GM18909 (cell line): ENCODE measurements around the gene STXBP3.
"Not testable (repeated sequence)": the region's sequence is repeated elsewhere in the genome, so short reads cannot be mapped to it uniquely, and the experiment has no call there.

Source experiments
- ATAC-seq: cut with Tn5 transposase; IDR thresholded peaks from one replicate; pipeline ENCODE4 v1.9.1; 2021; ENCODE audit warnings: mild to moderate bottlenecking; ENCODE audit not compliant: unreplicated experiment, poor library complexity

Gene STXBP3, protein sequence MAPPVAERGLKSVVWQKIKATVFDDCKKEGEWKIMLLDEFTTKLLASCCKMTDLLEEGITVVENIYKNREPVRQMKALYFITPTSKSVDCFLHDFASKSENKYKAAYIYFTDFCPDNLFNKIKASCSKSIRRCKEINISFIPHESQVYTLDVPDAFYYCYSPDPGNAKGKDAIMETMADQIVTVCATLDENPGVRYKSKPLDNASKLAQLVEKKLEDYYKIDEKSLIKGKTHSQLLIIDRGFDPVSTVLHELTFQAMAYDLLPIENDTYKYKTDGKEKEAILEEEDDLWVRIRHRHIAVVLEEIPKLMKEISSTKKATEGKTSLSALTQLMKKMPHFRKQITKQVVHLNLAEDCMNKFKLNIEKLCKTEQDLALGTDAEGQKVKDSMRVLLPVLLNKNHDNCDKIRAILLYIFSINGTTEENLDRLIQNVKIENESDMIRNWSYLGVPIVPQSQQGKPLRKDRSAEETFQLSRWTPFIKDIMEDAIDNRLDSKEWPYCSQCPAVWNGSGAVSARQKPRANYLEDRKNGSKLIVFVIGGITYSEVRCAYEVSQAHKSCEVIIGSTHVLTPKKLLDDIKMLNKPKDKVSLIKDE

DNA sequence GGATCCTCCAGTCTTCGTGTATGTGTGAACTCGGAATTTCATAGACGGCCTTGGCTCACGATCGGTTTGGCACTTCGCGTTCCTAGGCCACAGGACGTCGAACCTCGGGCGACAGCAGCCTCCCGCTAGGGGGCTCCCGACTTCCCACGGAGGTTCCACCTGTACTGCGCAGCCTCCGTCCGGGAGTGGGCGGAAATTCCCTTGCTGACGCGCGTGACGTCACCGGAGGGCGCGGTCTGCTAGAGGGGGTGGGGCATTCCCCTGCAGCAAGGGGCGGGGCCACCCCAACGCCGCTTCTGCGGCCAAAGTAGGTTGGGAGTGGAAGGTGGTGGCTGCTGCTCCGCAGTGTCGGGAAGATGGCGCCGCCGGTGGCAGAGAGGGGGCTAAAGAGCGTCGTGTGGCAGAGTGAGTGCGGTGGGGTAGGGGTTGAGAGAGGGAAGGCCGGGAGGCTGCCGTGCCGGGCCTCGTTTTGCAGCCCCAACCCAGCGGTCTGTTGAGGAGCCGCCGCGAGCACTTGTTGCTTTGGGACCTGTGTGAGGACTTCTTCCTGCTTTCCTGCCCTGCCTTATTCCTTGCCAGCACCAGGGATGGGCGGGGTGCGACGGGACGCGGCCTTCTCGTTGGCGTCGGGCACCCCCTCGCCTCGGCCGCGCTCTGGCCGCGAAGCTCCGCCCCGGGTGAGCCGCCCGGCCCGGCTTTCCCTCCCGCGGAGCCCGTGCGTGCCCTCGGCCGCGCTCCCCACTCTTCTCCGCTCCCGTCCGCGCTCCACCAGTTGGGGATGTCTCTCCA is at the start of gene STXBP3:
Gene STXBP3, plus strand, starts transcription at position 293 of the 789 bp plus-strand sequence. Its CDS starts 64 bp downstream, at position 357.
- ATAC-seq, result peak; percentile 92

DNA sequence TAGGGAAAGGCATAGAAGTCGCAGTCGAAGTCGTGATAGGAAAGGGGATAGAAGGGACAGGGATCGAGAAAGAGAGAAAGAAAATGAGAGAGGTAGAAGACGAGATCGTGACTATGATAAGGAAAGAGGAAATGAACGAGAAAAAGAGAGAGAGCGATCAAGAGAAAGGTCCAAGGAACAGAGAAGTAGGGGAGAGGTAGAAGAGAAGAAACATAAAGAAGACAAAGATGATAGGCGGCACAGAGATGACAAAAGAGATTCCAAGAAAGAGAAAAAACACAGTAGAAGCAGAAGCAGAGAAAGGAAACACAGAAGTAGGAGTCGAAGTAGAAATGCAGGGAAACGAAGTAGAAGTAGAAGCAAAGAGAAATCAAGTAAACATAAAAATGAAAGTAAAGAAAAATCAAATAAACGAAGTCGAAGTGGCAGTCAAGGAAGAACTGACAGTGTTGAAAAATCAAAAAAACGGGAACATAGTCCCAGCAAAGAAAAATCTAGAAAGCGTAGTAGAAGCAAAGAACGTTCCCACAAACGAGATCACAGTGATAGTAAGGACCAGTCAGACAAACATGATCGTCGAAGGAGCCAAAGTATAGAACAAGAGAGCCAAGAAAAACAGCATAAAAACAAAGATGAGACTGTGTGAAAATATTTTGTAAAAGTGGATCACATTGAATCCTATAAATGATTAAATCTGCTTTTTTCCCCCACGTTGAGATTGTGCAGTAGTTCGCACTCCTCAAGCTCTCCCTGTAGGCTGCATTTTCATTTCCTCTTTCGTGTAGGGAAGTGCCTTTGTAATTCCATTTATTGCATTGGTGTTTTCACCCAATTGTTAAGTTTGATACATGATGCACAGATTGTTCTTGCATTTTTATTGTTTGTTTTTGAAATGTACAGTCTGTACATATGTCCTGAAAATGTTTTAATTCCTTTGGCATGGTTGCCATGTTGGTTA is 46.8 kb upstream of the STXBP3 start:
- ATAC-seq, result no peak

DNA sequence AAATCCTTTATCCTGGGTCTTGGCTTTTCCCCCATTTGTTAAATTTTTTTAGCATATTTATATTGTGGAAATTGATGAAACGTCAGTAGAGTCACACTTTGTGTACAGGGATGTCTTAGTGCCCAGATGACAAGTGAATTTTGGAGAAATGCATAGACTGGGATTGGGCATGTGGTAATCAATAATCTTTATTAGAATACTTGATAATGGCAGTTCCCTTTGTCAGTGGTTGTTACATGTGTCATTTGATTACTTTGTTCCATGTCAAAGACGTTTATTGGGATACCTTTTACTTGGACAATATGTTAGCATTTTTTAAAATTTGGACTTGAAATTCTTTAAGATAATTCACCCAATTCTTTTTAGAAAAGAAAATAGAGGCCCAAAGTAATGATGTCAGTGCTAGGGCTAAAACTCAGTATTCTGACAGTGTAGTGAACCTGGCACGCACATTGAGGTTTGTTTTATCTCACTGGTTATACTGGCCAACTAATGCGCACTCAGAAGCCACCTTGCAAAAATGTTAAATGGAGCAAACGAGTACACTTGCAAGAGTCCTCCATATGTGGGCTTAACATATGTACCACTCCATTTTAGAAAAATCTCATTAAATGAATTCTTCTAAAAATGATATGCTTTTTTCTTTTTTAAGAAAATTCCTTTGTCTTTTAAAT is 45.2 kb upstream of the STXBP3 start:
- ATAC-seq, result no peak

DNA sequence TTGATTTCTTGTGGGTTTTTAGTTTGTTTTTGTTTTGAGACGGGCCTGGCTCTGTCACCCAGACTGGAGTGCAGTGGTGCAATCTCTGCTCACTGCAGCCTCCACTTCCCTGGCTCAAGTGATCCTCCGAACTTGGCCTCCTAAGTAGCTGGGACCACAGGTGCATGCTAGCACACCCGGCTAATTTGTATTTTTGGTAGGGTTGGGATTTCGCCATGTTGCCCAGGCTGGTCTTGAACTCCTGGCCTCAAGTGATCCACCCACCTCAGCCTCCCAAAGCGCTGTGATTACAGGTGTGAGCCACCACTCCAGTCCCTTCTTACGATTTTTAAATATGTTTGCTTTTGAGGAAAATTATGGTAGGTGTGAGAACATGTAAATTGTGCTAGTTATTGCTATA is 44.4 kb upstream of the STXBP3 start:
- not testable (repeated sequence) for ATAC-seq

DNA sequence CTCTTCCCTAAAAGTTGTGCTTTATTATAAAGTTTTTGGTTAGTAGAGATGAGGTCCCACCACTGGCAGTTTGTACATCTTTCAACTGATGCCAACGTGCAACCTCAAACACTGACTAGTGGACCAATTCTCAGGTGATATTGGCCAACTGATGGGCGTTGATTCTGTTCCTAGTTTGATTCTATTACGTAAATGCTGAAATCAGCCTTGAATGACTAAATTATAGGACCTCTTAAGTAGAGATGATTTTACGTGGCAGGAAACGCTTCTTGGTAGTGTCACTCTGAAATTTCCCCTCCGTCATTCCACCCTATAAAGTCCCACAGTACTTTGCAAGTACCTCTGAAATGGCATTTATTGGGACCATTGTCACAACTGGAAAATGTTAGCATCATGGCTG is 42.5 kb upstream of the STXBP3 start:
- no peak for ATAC-seq

DNA sequence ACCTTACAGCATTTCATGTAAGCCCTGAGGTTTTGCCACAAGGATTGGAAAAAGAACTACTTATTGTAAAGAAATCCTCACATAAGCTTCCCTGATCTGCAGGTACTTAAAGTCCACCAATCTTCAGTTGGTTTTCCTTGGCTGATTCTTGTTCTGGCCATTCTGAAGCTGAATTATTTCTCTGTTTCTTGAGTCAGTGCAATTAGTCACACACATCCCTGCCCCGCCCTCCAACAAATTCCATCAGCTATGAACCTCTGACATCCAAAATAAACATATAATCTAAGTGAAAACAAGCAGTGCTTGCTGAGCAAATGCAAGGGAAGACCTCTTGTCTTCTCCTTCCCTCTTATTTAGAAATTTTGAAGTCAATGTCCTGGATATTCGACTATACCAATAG is 42.0 kb upstream of the STXBP3 start:
- ATAC-seq, result no peak

DNA sequence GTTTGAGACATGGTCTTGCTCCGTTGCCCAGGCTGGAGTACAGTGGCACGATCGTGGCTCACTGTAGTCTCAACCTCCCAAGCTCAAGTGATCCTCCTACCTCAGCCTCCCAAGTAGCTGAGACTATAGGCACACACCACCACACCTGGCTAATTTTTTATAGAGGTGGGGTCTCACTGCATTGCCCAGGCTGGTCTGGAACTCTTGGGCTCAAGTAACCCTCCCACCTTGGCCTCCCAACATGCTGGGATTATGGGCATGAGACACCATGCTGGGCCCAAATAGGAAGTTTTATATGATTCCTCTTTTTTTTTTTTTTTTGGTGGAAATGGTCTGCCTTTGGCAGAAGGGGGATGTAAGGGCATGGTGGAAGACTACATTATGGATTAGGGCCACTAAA is 39.8 kb upstream of the STXBP3 start:
- no peak for ATAC-seq

DNA sequence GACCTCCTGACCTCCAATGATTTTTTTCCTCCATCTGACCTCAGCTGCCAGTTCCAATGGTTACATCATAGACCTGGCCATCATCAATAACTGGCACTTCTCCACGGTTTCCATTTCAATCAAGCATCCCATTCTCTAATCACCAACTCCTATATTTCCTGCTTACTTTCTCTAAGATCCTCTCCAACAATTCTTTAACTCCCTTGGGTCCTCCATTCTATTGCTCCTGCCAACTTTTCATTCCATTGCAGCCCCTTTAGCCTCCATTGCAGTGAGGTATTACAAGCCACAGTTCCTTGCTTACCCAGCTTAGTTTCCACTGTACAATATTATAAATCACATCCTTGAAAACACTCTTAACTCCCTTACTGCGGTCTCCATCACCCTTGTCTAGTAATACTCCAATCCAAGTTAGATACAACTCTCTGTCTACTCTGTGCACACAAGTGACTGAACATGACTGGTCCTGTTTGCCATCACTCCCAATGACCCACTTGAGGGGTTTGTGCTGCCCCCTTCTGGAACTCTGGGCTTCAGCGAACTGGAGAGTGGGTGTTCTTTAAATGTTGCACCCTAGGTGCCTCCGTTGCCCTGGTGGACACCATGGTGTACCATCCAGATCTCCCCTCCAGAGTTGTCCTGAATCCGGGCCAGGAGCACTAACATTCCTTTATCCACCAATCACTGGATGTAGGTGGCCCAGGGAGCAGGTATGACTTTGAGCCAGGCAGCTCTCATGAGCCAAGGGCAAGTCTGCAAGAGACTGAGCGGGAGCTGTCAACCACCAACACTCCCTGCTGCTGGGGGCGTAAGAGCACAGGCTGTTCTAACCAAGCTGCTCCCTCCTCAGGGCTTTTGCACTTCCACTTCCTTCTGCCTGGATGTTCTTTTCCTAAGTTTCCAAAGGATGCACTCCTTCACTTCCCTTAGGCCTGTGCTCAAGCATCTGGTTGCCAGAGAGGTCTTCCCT is 37.5 kb upstream of the STXBP3 start:
- ATAC-seq, result no peak

DNA sequence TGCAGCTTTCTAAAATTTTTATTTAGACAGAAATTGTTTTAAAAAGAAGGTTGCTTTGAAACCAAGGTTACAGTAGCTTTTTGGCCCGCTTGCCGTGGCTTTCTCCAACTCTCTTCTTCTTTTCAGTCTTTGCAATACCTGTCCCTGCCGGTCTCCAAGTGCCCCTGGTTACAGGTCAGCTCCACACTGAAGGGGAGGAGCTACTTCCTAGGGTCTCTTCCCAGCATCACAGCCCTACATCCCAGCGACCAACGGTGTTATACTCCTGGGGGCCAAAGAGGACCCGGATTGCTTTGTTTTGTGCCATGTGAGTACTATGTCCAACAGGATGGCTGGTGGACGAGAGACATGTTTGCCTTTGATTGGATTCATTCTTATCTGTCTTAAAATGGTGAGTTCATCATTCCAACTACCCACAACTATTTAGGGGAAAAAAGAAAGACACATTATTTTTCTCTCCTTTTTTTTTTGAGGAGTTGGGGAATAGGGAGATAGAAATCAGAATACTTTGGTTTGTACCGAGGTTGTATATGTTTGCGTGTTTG is 33.8 kb upstream of the STXBP3 start, which contains the start of gene FNDC7:
Gene FNDC7, plus strand, starts transcription at position 303 of the 545 bp plus-strand sequence. Its CDS starts 26 bp downstream, at position 329.
- ATAC-seq, result no peak

DNA sequence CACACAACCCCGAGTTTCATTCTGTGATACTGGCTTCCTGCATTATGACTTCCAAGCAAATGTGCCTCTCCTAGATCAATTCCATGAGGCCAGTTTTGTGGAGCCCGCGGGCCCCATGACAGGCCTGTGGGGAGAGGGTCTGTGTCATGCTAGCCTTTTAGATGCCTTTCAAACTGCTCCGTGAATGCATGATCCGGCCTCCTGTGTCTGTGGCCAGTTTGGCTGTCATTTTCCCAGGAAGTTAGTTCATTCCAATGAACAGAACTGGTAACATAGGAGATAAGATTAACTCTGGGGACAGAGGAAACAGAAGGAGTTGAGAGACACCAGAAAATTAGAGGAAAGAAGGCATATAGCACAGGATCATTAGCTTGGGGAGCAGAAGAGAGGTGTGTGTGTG is 30.5 kb upstream of the STXBP3 start:
- no peak for ATAC-seq

DNA sequence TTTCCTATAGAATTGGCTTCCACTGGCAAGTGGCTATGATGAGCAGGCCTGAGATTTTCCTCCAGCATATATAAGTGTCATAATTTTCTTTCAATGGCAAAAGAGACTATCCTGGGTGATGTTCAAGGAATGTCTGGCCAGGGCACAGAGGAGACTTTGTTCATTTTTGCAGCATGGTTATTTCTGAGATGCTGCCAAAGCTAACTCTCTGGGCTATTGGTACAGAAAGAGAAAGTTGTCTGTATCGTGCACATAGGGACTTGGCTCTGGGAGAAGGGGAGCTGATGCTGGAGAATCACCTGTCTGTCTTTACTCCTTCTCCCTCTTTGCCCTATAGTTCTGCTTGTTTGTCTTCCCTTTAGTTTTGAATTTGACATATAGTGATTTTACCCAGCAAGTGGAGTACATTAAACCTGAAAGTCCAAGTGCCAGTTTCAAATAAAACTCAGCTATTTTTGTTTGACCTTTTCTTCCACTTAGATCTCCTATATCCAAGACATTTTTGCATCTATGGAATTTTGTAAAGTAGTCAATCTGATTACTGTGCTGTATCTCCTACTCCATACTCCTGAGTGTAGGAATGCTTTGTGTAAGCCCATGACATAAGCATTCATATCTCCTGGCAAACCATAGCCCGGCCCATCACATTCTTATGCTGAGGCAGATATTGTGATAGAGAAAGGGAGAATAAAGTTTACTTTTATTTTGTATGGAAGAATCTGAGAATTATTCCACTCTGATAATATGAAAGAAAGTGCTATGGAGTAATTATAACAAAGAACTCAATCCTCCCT is 29.8 kb upstream of the STXBP3 start:
- ATAC-seq, result no peak

DNA sequence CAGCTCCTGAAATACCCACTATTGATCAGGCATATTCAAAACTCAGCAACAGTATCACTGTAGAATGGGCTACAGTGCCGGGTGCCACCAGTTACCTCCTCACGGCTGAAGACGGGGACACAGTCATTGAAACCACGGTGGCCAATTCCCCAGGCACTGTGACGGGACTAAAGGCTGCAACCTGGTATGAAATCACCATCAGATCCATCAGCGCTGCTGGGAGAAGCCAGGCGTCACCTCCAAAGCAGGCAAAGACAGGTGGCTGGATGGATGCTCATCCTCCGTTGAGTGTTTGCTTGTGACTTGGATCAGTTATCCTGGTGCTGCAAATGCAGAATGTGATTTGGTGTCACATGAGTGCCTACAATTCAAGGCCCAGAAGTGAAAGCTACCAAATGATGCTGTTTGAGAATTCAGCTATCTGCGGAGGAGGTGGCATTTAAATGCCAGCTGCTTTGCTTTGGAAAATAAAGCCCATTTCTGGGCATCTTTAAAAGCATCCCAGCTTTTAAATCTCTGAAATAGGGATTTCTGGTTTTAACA is 28.6 kb upstream of the STXBP3 start:
- ATAC-seq, result no peak

DNA sequence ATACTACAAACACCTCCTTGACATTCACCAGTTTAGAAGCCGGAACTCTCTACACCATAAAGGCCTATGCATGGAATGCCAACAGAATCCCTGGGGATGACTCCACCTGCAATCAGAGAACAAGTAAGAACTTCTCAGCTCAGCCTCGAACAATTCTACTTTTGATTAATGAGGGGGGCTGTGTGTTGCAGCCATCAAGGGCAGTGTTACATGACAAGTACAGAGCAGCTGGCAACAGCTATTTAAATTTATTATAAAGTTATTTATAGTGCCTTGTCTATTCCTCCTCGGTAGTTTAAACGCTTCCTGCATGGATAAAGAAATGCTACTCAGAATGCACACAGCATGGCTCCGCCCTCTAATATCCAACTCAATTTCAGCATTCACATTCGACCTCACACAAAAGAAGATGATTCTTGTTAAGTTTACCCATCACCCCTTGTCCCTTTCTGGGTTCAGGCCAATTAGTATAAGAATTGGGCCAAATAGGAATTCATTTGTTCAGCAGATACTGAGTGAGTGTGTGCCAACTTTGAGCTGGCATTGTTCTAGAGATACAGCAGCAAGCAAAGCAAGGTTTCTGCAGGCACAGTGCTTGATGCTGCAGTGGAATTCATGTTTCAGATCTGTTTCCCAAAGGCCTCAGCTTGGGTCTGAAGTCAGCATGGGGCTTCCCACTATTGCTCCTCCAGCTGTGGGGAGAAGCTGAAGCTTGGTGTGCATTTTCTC is 27.4 kb upstream of the STXBP3 start:
- ATAC-seq, result no peak

DNA sequence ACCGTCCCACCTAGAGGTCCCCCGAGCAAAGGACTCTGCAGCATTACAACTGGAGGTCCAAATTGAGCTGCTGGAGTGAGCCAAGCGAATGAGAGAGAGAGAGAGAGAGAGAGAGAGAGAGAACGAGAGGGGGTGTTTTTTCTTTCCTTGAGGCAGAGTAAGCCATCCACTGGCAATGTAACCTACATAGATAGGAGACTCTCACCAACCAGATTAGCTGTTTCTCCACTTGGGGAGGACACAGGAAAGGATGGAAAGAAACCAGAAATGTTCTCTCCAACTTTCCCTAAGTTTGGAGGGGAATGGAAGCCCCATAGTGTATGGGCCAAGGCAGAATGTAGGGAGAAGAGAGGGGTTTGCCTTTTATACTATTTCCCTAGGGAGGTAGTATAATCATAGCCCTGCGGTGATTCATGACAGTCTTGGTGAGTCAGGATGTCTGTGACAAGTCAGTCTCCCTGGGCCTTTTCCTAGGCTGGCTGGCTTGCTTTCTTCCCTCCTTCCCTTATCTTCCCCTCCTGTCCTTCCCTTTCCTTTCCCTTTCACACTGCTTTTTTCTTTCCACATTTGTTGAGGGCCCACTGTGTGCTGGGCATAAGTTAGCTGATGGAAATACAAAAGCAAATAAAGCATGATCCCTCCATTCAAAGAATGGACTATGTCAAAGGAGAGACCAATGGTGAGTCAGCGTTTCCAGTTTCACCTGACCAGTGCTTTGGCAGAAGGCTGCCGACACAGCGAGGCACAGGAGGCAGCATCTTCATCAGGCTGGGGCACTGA is 26.6 kb upstream of the STXBP3 start:
- ATAC-seq, result no peak

DNA sequence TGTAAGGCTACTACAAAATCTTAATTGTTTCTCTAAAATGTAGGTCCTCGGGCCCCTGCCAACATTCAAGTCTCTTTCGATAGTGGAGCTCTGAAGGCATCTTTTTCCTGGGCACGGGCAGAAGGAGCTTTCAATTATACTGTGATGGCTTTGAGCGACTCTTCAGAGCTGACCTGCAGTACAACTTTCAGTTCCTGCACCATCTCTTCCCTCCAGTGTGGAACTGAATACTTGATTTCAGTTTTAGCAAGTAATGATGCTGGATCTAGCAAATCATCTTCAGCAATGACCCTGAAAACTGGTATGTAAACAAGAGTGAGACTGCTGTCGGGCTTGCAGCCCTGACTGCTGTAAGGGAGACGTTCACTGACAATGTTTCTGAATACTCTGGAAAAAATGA is 24.2 kb upstream of the STXBP3 start:
- no peak for ATAC-seq

DNA sequence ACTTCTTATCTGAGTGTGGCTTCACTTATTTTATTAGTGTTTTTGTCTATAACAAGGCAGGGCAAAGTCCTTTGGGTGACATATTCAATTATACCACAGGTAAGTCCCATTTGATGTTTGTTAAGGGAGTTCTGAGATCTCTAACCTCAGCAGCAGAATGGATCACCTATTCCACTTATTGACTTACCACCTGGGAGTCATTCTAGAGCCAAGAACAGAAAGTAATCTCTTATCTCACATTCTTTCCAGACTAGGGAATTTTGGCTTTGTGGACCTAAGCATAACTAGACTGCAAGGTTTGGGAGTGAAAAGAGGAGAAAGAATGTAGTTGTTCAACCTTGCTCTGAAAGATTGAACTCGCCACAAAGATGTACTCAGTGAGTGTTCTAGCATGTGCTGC is 20.6 kb upstream of the STXBP3 start:
- no peak for ATAC-seq
